Gastroesophageal sphincter (tissue), 4 donors: ENCODE results near the gene TMEM14B. TPM values are rescaled to one million over a fixed set of nuclear protein-coding genes. Genes with fewer than 3 reads are reported as not detected.

ENCODE experiments used
- ATAC-seq: fragments of 150-250 bp; one replicate; pipeline ENCODE4 v1.9.1; 2016; ENCODE audit warnings: mild to moderate bottlenecking, moderate library complexity
- H3K27ac ChIP-seq, 4 donors: fragments of 200-600 bp; sonication (generic) in 3 of 4; 1 replicate in 3 of 4; 2 replicates in 1 of 4; pipeline ENCODE4 v1.5.1; 2016 to 2019
- H3K27me3 ChIP-seq: fragments of 200-600 bp; sonication (generic); one replicate; pipeline ENCODE4 v1.5.1; 2019
- H3K36me3 ChIP-seq, 2 donors: fragments of 200-600 bp; sonication (generic); one replicate each; pipeline ENCODE4 v1.5.1; 2019; ENCODE audit warnings: control low read depth in 1 of 2
- H3K4me1 ChIP-seq, 3 donors: fragments of 200-600 bp; sonication (generic); 1 replicate in 2 of 3; 2 replicates in 1 of 3; pipeline ENCODE4 v1.5.1; 2016 to 2019; ENCODE audit warnings: control low read depth in 2 of 3
- H3K4me3 ChIP-seq, 2 donors: fragments of 200-600 bp; sonication (generic); one replicate each; pipeline ENCODE4 v1.5.1; 2019; ENCODE audit warnings: mild to moderate bottlenecking in 1 of 2, moderate library complexity in 1 of 2
- H3K9me3 ChIP-seq, 3 donors: fragments of 200-600 bp; sonication (generic); one replicate each; pipeline ENCODE4 v1.5.1; 2017 to 2019; ENCODE audit warnings: control low read depth in 2 of 3
- EP300 ChIP-seq: sonication (generic); formaldehyde crosslinking; IDR thresholded peaks from one replicate; pipeline ENCODE4 v1.6.1; 2017; ENCODE audit warnings: antibody characterized with exemption, mild to moderate bottlenecking
- POLR2A ChIP-seq, 2 donors: fragments of 450-650 bp; IDR thresholded peaks; one replicate each; pipeline ENCODE4 v1.6.1; 2017; ENCODE audit warnings: antibody characterized with exemption in 2 of 2, mild to moderate bottlenecking in 2 of 2, moderate library complexity in 1 of 2
- POLR2AphosphoS5 ChIP-seq: sonication (generic); formaldehyde crosslinking; IDR thresholded peaks from one replicate; pipeline ENCODE4 v1.6.1; 2017; ENCODE audit warnings: antibody characterized with exemption
- WGBS, 2 donors: methylation state at CpG; one replicate each; pipeline ENCODE4 v1.1.5; 2018; ENCODE audit warnings: low coverage in 1 of 2; 5-methylcytosine and 5-hydroxymethylcytosine counted together
- total RNA-seq, 4 donors: library from RNA; depleted of rRNA; stranded (reverse); fragments of >200 nt; gene quantifications; one replicate each; pipeline ENCODE4 v1.1.0, GENCODE V29; 2016
- TF ChIP-seq, protein P1 (sequence below), 4 experiments: fragments of 200-600 bp in 2 of 4; fragments of 450-650 bp in 2 of 4; sonication (generic) in 1 of 4; IDR thresholded peaks; one replicate each; pipeline ENCODE4 v1.5.1; 2017 to 2019; ENCODE audit warnings: antibody characterized with exemption in 4 of 4, mild to moderate bottlenecking in 2 of 4, moderate library complexity in 2 of 4

TMEM14B gene
- total RNA-seq, 4 donors from 2014 or later = 29.7 to 65.2 (median 60.5) TPM

DNA sequence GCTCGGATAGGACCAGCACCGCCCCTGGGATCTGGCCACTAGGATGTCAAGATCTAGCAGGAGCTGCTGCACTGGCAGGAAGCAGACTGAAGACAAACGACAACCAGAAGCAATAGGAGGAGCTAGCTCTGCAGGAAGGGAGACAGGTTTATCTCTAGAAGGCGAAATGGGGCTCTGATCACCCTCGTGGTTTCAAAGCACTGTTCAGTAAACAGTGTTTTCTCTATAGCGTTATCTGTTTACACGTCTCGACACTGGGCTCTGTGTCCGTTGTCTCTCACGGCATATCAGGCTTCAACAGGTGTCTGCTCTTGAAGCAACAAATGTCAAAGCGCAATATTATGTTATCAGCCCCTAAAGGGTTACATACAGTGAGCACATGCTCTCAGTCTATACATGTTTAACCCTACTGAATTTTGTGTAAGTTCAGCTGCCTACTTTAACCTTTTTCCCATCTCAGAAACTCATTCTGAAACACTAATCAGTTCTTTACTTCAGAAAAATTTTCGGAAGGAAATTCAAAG lies 23.8 kb downstream of the TMEM14B start:
- WGBS, 2 donors = 61 to 72% methylated on average over 9 to 12 of the region's 12 CpGs
- Histone ChIP-seq H3K9me3 (no peaks in the 10 kb centered on the region), H3K4me3 (no peak overlapping the region), H3K27ac (no peak overlapping the region), H3K4me1 (no peaks in the 10 kb centered on the region), H3K36me3 (peaks cover 0 to 65% of the 10 kb centered on the region in 2 donors), H3K27me3 (no peaks in the 10 kb centered on the region)
- TF ChIP-seq, protein P1, sequence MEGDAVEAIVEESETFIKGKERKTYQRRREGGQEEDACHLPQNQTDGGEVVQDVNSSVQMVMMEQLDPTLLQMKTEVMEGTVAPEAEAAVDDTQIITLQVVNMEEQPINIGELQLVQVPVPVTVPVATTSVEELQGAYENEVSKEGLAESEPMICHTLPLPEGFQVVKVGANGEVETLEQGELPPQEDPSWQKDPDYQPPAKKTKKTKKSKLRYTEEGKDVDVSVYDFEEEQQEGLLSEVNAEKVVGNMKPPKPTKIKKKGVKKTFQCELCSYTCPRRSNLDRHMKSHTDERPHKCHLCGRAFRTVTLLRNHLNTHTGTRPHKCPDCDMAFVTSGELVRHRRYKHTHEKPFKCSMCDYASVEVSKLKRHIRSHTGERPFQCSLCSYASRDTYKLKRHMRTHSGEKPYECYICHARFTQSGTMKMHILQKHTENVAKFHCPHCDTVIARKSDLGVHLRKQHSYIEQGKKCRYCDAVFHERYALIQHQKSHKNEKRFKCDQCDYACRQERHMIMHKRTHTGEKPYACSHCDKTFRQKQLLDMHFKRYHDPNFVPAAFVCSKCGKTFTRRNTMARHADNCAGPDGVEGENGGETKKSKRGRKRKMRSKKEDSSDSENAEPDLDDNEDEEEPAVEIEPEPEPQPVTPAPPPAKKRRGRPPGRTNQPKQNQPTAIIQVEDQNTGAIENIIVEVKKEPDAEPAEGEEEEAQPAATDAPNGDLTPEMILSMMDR (IDR thresholded peaks at IDR 0.05) = no peak
- TF ChIP-seq EP300 = no peak
- TF ChIP-seq POLR2AphosphoS5 = no peak
- TF ChIP-seq POLR2A (IDR thresholded peaks at IDR 0.05) = no peak
- no peak for ATAC-seq

- Histone ChIP-seq H3K9me3 (no peaks in the 10 kb centered on the region), H3K4me3 (no peak overlapping the region), H3K36me3 (peaks cover 0 to 70% of the 10 kb centered on the region in 2 donors), H3K27me3 (no peaks in the 10 kb centered on the region), H3K27ac (no peak overlapping the region), H3K4me1 (no peaks in the 10 kb centered on the region)
- 97 to 100% methylated on average over 1 to 3 of the region's 3 CpGs for WGBS, 2 donors
- no peak for TF ChIP-seq POLR2A (IDR thresholded peaks at IDR 0.05)
- TF ChIP-seq, protein P1 (IDR thresholded peaks at IDR 0.05) = no peak
- TF ChIP-seq POLR2AphosphoS5 = no peak
- TF ChIP-seq EP300 = no peak
- no peak for ATAC-seq
Measured at GRCh38 chr6:10778230-10778629, 30.6 kb downstream of the TMEM14B start.

GRCh38 chr6:10779076-10779475 lies 31.5 kb downstream of the TMEM14B start:
- Histone ChIP-seq H3K27ac (no peak overlapping the region), H3K9me3 (no peaks in the 10 kb centered on the region), H3K27me3 (no peaks in the 10 kb centered on the region), H3K4me3 (no peak overlapping the region), H3K36me3 (peaks cover 0 to 73% of the 10 kb centered on the region in 2 donors), H3K4me1 (no peaks in the 10 kb centered on the region)
- no peak for ATAC-seq
- WGBS, 2 donors = 94 to 100% methylated on average over 4 to 7 of the region's 8 CpGs
- no peak for TF ChIP-seq POLR2A (IDR thresholded peaks at IDR 0.05)
- TF ChIP-seq EP300 = no peak
- TF ChIP-seq POLR2AphosphoS5 = no peak
- TF ChIP-seq, protein P1 (IDR thresholded peaks at IDR 0.05) = no peak

DNA sequence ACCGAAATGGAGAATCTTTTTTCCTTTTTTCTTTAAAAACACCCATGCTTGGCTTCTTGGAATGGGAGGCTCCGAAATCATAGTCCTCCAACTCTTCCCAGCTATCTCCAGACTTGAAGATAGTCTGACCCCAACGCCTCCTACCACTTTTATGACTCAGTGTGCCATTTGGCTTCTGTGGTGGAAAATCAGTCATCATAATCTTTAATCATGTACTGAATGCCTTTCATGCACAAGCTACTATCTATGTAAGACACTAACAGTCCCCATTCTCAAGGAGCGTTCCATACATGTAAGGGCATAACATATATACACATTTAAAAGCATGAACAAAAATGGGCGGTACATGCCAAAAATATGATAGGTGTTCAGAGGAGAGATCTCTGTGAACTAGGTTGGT lies 44.1 kb downstream of the TMEM14B start:
- WGBS, 2 donors = 89 to 96% methylated on average over 5 of the region's 5 CpGs
- no peak for ATAC-seq
- H3K9me3 ChIP-seq = no peaks in the 10 kb centered on the region
- no peaks in the 10 kb centered on the region for H3K27me3 ChIP-seq
- peaks cover 0 to 27% of the 10 kb centered on the region in 2 donors for H3K36me3 ChIP-seq
- H3K27ac ChIP-seq = no peak overlapping the region
- H3K4me1 ChIP-seq = no peaks in the 10 kb centered on the region
- H3K4me3 ChIP-seq = no peak overlapping the region
- TF ChIP-seq, protein P1 (IDR thresholded peaks at IDR 0.05) = no peak
- TF ChIP-seq POLR2A (IDR thresholded peaks at IDR 0.05) (no peak), POLR2AphosphoS5 (no peak), EP300 (no peak)

- 83 to 92% methylated on average over 2 to 4 of the region's 5 CpGs for WGBS, 2 donors
- H3K9me3 ChIP-seq = no peaks in the 10 kb centered on the region
- no peak overlapping the region for H3K27ac ChIP-seq
Measured at GRCh38 chr6:10792101-10792500, 44.5 kb downstream of the TMEM14B start.

More at GRCh38 chr6:10792101-10792500, 44.5 kb downstream of the TMEM14B start:
- Histone ChIP-seq H3K27me3 (no peaks in the 10 kb centered on the region), H3K36me3 (peaks cover 0 to 27% of the 10 kb centered on the region in 2 donors), H3K4me3 (no peak overlapping the region), H3K4me1 (no peaks in the 10 kb centered on the region)
- ATAC-seq = no peak
- no peak for TF ChIP-seq EP300
